ENCODE data around the gene CHAD.

DNA sequence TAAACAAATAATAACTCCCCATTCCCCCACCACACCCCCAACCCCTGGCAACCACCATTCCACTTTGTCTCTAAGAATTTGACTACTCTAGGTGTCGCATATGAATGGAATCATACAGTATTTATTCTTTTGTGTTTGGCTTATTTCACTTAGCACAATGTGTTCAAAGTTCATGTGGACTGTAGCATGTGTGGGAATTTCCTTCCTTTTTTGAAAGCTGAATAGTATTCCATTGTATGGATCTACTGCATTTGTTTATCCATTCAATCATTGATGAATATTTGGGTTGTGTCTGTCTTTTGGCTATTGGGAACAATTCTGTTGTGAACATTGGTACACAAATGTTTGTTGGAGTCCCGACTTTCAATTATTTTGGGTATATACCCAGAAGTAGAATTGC, 45.9 kb downstream of the CHAD start:
- no peak for TF ChIP-seq CTCF (IDR thresholded peaks at IDR 0.05)
- TF ChIP-seq POLR2A (IDR thresholded peaks at IDR 0.05), result no peak
- no peak for TF ChIP-seq POLR2AphosphoS5 (IDR thresholded peaks at IDR 0.05)

Measured in sigmoid colon (tissue), 4 donors.